Erythroblast (primary cell): ENCODE measurements around the gene IRGC.

Experiments used
- GATA1 ChIP-seq: IDR thresholded peaks from 2 replicates; pipeline ENCODE4 v1.6.1; 2011; ENCODE audit warnings: low read depth, mild to moderate bottlenecking, control low read depth, low read length, moderate library complexity
- POLR2A ChIP-seq: IDR thresholded peaks from 2 replicates; pipeline ENCODE4 v1.6.1; 2011; ENCODE audit warnings: mild to moderate bottlenecking, low read length

- TF ChIP-seq POLR2A: no peak
- no peak for TF ChIP-seq GATA1
Measured at GRCh38 chr19:43675269-43675879, 40.5 kb upstream of the IRGC start.
